Small intestine (tissue), 7 donors: ENCODE data around the gene TCF4. TPM values are rescaled to one million over a fixed set of nuclear protein-coding genes. Genes with fewer than 3 reads are reported as not detected.

Experiments
- DNase-seq, 2 donors: peaks; one replicate each; pipeline versions ENCODE4 v3.0.0 to v3.0.0-alpha.2; 2013
- FAIRE-seq: peaks from 2 replicates; lab custom pipeline; 2012; peaks lifted over from hg19 to GRCh38; lab: Jason Lieb, UNC
- H3K27ac ChIP-seq, 3 donors: one replicate each; pipeline ENCODE4 v1.5.1; 2013; ENCODE audit warnings: low read length in 2 of 3, mild to moderate bottlenecking in 2 of 3, control low read depth in 1 of 3, inconsistent platforms in 1 of 3, low read depth in 1 of 3, moderate library complexity in 1 of 3
- H3K27me3 ChIP-seq, 3 donors: one replicate each; pipeline ENCODE4 v1.6.1; 2013; ENCODE audit warnings: low read length in 3 of 3, inconsistent platforms in 1 of 3; ENCODE audit not compliant: control insufficient read depth in 3 of 3, insufficient read depth in 3 of 3
- H3K36me3 ChIP-seq, 3 donors: one replicate each; pipeline ENCODE4 v1.6.1; 2013; ENCODE audit warnings: low read length in 3 of 3, inconsistent platforms in 1 of 3, low read depth in 1 of 3, mild to moderate bottlenecking in 1 of 3, moderate library complexity in 1 of 3; ENCODE audit not compliant: control insufficient read depth in 3 of 3, insufficient read depth in 2 of 3
- H3K4me1 ChIP-seq, 3 donors: one replicate each; pipeline ENCODE4 v1.6.1; 2013; ENCODE audit warnings: low read length in 2 of 3, inconsistent platforms in 1 of 3, low read depth in 1 of 3, mild to moderate bottlenecking in 1 of 3, moderate library complexity in 1 of 3; ENCODE audit not compliant: control insufficient read depth in 3 of 3, insufficient read depth in 2 of 3
- H3K4me3 ChIP-seq, 3 donors: one replicate each; pipeline ENCODE4 v1.5.1; 2013; ENCODE audit warnings: low read length in 3 of 3, control low read depth in 1 of 3, inconsistent platforms in 1 of 3, low read depth in 1 of 3, mild to moderate bottlenecking in 1 of 3, moderate library complexity in 1 of 3
- H3K9me3 ChIP-seq, 2 donors: one replicate each; pipeline ENCODE4 v1.6.1; 2013; ENCODE audit warnings: low read depth in 1 of 2, low read length in 1 of 2; ENCODE audit not compliant: control insufficient read depth in 2 of 2, insufficient read depth in 1 of 2
- WGBS, 3 donors: extraction: QIAGEN DNeasy Blood & Tissue Kit; methylation state at CpG; one replicate each; pipeline ENCODE4 v1.1.7; 2013; 5-methylcytosine and 5-hydroxymethylcytosine counted together
- polyA plus RNA-seq, 4 donors: library from polyadenylated mRNA; stranded (reverse) in 3 of 4; unstranded in 1 of 4; fragments of 200-250 nt in 3 of 4; fragments of 120-200 nt in 1 of 4; gene quantifications; one replicate each; pipeline versions ENCODE4 v1.2.1 to v1.2.3, GENCODE V29; 2013
- donor health status: healthy with polysubstance abuse.
- donor health status: control.
- donor health status: control.
- donor health status: Bipolar disorder and iron deficiency.
- donor health status: healthy.

Gene TCF4
- polyA plus RNA-seq, 4 donors: 0.67 to 23.7 (median 11.5) TPM

DNA sequence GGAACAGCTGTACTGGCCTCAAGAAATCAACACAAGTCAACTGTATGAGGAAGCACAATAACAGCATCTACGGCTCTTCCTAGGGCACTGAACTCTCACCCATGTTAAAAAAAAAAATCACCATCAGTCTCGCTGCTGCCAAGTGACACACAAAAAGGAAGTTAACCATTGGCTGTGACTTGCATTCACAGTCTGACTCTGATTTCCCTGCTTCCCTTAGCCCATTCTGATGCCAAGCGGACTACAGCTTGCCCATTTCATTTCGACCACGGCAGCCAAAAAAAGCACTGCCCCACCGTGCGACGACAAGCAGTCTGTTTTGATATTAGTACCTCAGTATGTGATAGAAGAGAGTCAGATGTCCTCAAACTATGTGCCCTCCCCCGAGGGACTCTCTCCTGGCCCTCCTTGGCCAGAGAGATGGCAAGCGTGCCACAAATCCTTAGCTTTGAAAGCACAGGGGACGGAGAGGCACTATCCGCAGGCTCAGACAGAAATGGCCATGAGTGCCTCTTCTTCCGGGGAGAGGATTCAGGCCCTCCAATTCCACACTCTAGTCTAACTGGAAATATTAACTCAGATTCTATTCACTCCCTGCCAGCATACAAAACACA lies 250.0 kb downstream of the TCF4 start:
- no peak for FAIRE-seq
- peak overlapping the region in 2 of 3 donors; percentile 9 to 62 for H3K27ac ChIP-seq
- DNase-seq: no peak
- 59 to 83% (median 75%) methylated on average over 13 of the region's 13 CpGs for WGBS, 3 donors
- H3K27me3 ChIP-seq: no peaks in the 10 kb centered on the region
- no peak overlapping the region for H3K4me3 ChIP-seq
- no peaks in the 10 kb centered on the region for H3K4me1 ChIP-seq
- no peaks in the 10 kb centered on the region for H3K9me3 ChIP-seq
- no peaks in the 10 kb centered on the region for H3K36me3 ChIP-seq

DNA sequence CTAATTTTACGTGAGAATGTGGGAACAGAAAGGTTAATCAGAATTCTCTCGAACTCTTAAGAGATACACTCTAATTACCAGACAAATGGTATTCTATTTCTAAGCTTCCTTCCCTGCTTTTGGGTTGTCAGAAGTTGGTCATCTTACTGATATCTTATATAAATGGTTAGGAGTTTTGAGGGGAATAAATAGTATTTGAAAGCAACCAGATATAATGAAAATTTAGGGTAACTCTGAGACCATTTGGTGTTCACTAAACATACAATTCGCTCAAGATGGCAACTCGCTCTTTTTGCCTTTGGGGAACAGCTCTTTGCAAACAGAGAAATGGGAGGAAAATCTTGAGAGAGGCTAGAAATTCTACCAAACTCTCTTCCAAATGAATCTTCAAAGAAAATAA lies 250.9 kb downstream of the TCF4 start:
- no peaks in the 10 kb centered on the region for H3K9me3 ChIP-seq
- H3K27me3 ChIP-seq: no peaks in the 10 kb centered on the region
- no peaks in the 10 kb centered on the region for H3K36me3 ChIP-seq
- no peak overlapping the region for H3K4me3 ChIP-seq
- H3K4me1 ChIP-seq: no peaks in the 10 kb centered on the region
- DNase-seq (no peak), FAIRE-seq (no peak)
- H3K27ac ChIP-seq: no peak overlapping the region
- WGBS, 3 donors: 90 to 91% (median 90%) methylated on average over 4 of the region's 4 CpGs

DNA sequence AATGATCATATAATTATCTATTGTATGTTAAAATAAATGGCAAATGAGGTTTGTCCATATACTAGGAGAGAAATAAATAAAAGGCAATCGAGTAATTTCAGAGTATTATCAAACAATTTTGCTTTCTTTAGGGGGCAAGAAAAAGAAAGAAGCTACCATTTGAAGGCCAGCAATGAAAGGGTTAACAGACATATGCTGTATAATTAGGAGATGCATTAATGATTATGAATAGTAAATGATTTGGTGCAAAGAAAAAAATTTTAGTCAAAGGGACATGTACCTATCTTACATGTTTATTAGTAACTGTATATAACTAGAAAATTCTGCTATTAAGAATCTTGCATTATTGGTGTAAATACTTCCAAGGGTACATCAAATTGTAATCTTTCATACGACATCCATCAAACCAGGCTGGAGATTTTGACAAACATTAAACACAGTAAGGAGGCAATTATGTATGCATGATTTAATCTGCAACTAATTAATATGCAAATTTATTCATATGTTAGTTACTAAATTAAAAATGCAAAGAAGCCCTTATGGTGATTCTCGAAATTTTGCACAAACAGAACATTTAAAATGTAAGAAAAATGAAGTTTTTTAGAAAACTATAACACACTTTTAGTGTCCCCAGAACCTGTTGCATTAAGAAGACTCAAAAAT lies 251.4 kb downstream of the TCF4 start:
- no peaks in the 10 kb centered on the region for H3K36me3 ChIP-seq
- WGBS, 3 donors: 54 to 75% (median 58%) methylated on average over 3 of the region's 3 CpGs
- FAIRE-seq: no peak

DNA sequence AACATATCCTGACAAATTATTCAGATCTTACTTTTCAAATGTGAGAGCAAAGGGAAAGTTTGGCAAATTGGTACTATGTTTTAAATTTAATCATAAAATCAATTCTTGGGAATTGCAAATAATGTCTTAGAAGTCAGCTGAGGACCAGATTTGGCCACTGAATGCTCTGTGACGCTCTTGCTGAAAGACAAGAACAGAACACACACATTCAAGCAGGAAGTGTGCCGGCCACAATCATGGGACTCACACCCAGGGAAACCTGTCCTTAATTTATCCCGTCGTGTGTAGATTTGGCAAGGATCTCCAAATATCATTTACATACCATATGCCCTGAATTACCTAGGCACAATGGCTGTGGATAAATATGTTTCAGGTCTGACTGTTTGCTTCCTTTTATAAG lies 253.1 kb downstream of the TCF4 start:
- FAIRE-seq (no peak), DNase-seq (no peak)
- no peaks in the 10 kb centered on the region for H3K27me3 ChIP-seq
- H3K9me3 ChIP-seq: no peaks in the 10 kb centered on the region
- no peaks in the 10 kb centered on the region for H3K4me1 ChIP-seq
- WGBS, 3 donors: 45 to 61% (median 47%) methylated on average over 4 of the region's 4 CpGs
- H3K27ac ChIP-seq: no peak overlapping the region
- no peaks in the 10 kb centered on the region for H3K36me3 ChIP-seq
- H3K4me3 ChIP-seq: no peak overlapping the region

More for the DNA sequence above, 251.4 kb downstream of the TCF4 start:
- H3K4me3 ChIP-seq: no peak overlapping the region
- no peaks in the 10 kb centered on the region for H3K9me3 ChIP-seq
- H3K27ac ChIP-seq: no peak overlapping the region
- H3K4me1 ChIP-seq: no peaks in the 10 kb centered on the region
- DNase-seq: no peak
- H3K27me3 ChIP-seq: no peaks in the 10 kb centered on the region

DNA sequence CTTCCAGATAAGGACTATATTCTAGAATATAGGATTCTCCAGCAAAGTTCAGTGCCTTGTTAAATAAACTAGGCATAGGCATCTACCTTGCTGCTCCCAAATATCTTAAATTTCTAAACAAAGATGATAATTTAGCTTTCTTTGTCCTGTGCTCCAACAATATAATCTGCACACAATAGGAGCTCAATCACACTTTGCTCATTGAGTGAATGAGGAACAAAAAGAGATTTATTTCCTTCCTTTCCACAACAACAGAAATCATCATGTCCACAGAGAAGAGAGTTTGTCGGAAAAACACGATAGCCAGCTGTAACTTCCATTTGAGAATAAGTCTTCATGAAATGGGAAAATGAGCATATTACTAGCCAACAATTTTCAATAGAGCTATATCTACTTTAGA lies 256.7 kb downstream of the TCF4 start:
- Histone ChIP-seq H3K36me3 (no peaks in the 10 kb centered on the region), H3K9me3 (no peaks in the 10 kb centered on the region), H3K4me3 (no peak overlapping the region), H3K4me1 (no peaks in the 10 kb centered on the region), H3K27me3 (no peaks in the 10 kb centered on the region), H3K27ac (no peak overlapping the region)
- no peak for DNase-seq
- FAIRE-seq: no peak
- 81 to 95% (median 92%) methylated on average over 2 of the region's 2 CpGs for WGBS, 3 donors

DNA sequence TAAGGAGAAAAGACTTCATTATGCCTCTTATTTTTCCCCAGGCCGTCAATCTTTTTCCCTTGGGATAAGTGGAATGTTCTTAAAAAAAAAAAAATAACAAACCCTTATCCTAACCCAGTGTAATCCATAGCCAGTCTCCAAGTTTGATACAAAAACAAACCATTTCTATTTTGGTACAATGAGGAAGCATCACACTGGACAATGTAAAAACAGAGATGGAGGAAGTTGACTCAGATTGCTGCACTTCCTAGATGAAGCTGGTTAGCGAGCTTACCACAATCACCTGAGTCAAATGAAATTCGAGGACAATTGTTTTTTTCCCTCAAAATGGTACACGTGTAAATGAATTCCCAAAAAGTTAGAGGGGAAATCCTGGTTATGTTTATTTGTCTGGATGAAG lies 259.7 kb downstream of the TCF4 start:
- Histone ChIP-seq H3K36me3 (no peaks in the 10 kb centered on the region), H3K27ac (no peak overlapping the region), H3K9me3 (no peaks in the 10 kb centered on the region), H3K27me3 (peaks cover 0 to 6% (median 0%) of the 10 kb centered on the region in 3 donors), H3K4me1 (no peaks in the 10 kb centered on the region), H3K4me3 (no peak overlapping the region)
- WGBS, 3 donors: 37 to 54% (median 39%) methylated on average over 4 of the region's 4 CpGs
- no peak for FAIRE-seq
- no peak for DNase-seq

DNA sequence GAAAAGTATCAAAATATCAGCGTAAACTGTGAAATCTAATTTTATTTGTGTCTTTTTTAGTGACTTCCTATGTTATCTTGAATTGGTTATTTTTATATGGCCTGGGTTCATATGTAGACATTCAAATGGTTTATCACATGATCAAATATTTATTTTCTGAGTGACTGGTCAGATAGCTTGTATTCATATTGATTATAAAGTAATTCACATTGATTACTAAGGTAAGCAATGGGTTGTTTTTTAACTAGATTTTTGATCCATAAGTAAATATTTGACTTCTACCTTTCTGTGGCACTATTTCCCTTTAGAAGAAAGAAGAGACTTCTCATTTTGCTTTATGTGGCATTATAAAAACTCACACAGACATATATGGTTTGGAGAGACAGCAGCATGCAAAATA lies 260.5 kb downstream of the TCF4 start:
- no peak for DNase-seq
- no peaks in the 10 kb centered on the region for H3K36me3 ChIP-seq
- no peak overlapping the region for H3K4me3 ChIP-seq
- H3K9me3 ChIP-seq: no peaks in the 10 kb centered on the region
- WGBS, 3 donors: 54 to 64% (median 55%) methylated on average over 1 of the region's 1 CpG
- no peaks in the 10 kb centered on the region for H3K4me1 ChIP-seq
- H3K27me3 ChIP-seq: peaks cover 0 to 13% (median 0%) of the 10 kb centered on the region in 3 donors
- H3K27ac ChIP-seq: no peak overlapping the region
- no peak for FAIRE-seq

DNA sequence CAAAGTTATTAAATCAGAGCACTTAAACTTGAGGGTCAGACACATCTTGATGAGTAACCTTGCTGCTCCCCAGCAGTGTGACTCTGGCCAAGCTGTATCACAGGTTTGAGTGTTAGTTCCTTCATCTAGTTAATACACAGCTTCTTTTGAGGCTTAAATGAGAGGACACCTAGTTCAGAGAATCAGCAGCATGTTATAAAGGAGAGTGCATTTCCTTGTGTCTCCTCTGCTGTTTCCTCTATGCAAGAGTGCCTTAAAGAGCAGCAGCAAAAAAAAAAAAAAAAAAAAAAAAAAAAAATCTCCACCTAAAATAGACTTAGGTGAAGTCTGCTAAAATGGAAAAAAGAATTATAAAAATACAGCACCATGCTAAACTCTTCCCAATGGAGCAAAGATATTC lies 261.9 kb downstream of the TCF4 start:
- DNase-seq (no peak), FAIRE-seq (no peak)
- H3K36me3 ChIP-seq: no peaks in the 10 kb centered on the region
- no peak overlapping the region for H3K4me3 ChIP-seq
- H3K9me3 ChIP-seq: no peaks in the 10 kb centered on the region
- H3K27ac ChIP-seq: no peak overlapping the region
- peaks cover 0 to 23% (median 0%) of the 10 kb centered on the region in 3 donors for H3K27me3 ChIP-seq
- H3K4me1 ChIP-seq: no peaks in the 10 kb centered on the region
